Brain microvascular endothelial cell (primary cell): ENCODE data around the gene SPESP1.

Experiments used
- DNase-seq: peaks from one replicate; pipeline ENCODE4 v3.0.0-alpha.2; 2020
- H3K27ac ChIP-seq: fragments of 250-450 bp; sonication (Bioruptor Pico); 2 replicates; pipeline ENCODE4 v1.5.1; 2020; ENCODE audit warnings: mild to moderate bottlenecking, moderate library complexity
- H3K27me3 ChIP-seq: fragments of 250-450 bp; sonication (Bioruptor Pico); replicated peaks from 2 replicates; pipeline ENCODE4 v1.5.1; 2020; ENCODE audit warnings: mild to moderate bottlenecking
- H3K36me3 ChIP-seq: fragments of 250-450 bp; sonication (Bioruptor Pico); replicated peaks from 2 replicates; pipeline ENCODE4 v1.5.1; 2020; ENCODE audit warnings: mild to moderate bottlenecking
- H3K4me3 ChIP-seq: 2 replicates; pipeline ENCODE4 v1.5.1; 2011; ENCODE audit warnings: low read depth, mild to moderate bottlenecking, control low read depth, low read length, moderate library complexity
- in situ Hi-C: cut with HindIII; loops from 2 replicates; pipeline ENCODE4 v1.10.0; 2017; ENCODE audit warnings: low sequenced_read_pairs, low pct_ligation_motif_present
- TF ChIP-seq, protein P1 (sequence below): IDR thresholded peaks from 2 replicates; pipeline ENCODE4 v1.5.1; 2011; ENCODE audit warnings: low read depth, mild to moderate bottlenecking, moderate library complexity, low read length, control low read depth, inconsistent platforms; ENCODE audit errors: missing control alignments

The SPESP1 gene

DNA sequence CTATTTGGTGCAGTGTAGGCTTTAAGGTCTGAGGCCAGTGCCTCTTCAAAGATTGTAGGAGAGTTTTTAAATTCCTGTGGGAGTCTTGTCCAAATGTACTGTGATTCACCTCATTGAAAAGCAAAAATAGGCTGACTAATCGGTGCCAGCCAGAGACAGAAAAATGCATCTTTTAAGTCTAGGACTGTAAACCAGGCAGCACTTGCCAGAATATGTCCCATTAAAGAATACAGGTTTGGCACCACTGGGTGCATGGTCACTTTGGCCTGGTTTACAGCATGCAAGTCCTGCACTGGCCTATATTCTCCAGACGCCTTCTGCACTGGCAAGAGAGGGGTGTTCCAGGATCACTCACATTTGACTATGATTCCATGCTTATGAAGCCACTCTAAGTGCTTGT, 63.8 kb downstream of the SPESP1 start:
- in situ Hi-C loops, result no loop called here
- TF ChIP-seq, protein P1, sequence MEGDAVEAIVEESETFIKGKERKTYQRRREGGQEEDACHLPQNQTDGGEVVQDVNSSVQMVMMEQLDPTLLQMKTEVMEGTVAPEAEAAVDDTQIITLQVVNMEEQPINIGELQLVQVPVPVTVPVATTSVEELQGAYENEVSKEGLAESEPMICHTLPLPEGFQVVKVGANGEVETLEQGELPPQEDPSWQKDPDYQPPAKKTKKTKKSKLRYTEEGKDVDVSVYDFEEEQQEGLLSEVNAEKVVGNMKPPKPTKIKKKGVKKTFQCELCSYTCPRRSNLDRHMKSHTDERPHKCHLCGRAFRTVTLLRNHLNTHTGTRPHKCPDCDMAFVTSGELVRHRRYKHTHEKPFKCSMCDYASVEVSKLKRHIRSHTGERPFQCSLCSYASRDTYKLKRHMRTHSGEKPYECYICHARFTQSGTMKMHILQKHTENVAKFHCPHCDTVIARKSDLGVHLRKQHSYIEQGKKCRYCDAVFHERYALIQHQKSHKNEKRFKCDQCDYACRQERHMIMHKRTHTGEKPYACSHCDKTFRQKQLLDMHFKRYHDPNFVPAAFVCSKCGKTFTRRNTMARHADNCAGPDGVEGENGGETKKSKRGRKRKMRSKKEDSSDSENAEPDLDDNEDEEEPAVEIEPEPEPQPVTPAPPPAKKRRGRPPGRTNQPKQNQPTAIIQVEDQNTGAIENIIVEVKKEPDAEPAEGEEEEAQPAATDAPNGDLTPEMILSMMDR, result no peak
- Histone ChIP-seq H3K4me3 (no peak overlapping the region), H3K27me3 (no peaks in the 10 kb centered on the region), H3K27ac (no peak overlapping the region), H3K36me3 (no peaks in the 10 kb centered on the region)
- peak; percentile 32 for DNase-seq

DNA sequence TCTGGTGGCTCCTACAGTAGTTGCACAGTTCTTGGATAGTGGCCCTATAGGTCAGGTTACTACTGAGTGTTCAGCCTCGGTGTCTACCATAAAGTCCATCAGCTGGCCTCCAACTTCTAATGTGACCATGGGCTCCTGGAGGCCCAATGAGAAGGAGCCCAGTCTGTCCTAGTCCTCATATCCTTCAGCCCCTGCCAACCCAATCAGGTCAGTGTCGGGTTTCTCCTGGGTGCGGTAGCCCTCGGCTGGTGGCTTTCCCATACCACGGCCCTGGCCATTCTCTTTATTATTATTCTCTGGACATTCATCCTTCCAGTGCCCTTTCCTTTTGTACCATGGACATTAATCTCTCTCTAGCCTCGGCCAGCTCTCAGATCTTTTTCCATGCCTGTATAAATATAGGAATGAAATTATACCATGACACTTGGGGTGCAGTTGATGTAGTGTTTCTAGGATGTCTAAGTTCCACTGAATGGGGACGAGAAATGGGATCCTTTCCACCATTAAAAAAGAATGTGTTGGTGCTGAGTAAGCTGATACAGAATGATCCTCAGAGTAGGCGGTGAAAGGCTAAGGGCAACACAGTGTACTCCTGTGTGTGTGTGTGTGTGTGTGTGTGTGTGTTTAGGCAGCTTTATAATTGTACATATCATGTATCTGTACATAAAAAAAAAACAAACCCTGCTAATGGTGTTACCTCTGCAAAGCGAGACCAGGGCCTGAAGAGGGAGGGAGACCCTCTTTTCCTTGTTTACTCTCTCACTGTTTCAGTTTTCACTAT, 64.8 kb downstream of the SPESP1 start:
- Histone ChIP-seq H3K36me3 (no peaks in the 10 kb centered on the region), H3K27ac (no peak overlapping the region), H3K4me3 (no peak overlapping the region), H3K27me3 (no peaks in the 10 kb centered on the region)
- DNase-seq, result no peak
- TF ChIP-seq, protein P1, result no peak
- in situ Hi-C loops, result no loop called here
